Mononuclear cell (primary cell): ENCODE results near the gene APCDD1L. TPM values are rescaled to one million over a fixed set of nuclear protein-coding genes. Genes with fewer than 3 reads are reported as not detected.
"Not testable (repeated sequence)": the region's sequence is repeated elsewhere in the genome, so short reads cannot be mapped to it uniquely, and the experiment has no call there.

Experiments
- H3K27me3 ChIP-seq: 2 replicates; pipeline ENCODE4 v1.6.0; 2011; ENCODE audit warnings: low read length, control low read depth; ENCODE audit not compliant: insufficient read depth
- H3K4me1 ChIP-seq: 2 replicates; pipeline ENCODE4 v1.5.1; 2011; ENCODE audit warnings: mild to moderate bottlenecking, low read length, control low read depth; ENCODE audit not compliant: insufficient read depth
- H3K4me3 ChIP-seq: 2 replicates; pipeline ENCODE4 v1.5.1; 2011; ENCODE audit warnings: mild to moderate bottlenecking, low read length, moderate library complexity
- H3K9me3 ChIP-seq: 2 replicates; pipeline ENCODE4 v1.5.1; 2011; ENCODE audit warnings: low read depth, mild to moderate bottlenecking, control low read depth, low read length
- total RNA-seq: library from RNA; depleted of rRNA; stranded (reverse); fragments of >200 nt; gene quantifications from one replicate; pipeline ENCODE4 v1.2.3, GENCODE V29; 2012

The APCDD1L gene
- total RNA-seq, 1 donor, result not detected

GRCh38 chr20:58512808-58513552, 2.2 kb downstream of the APCDD1L start:
- Histone ChIP-seq H3K4me3 (no peak overlapping the region), H3K27me3 (peaks cover 14% of the 10 kb centered on the region), H3K4me1 (no peaks in the 10 kb centered on the region), H3K9me3 (no peaks in the 10 kb centered on the region)

- H3K4me1 ChIP-seq, result no peaks in the 10 kb centered on the region
- peaks cover 14% of the 10 kb centered on the region for H3K27me3 ChIP-seq
- no peaks in the 10 kb centered on the region for H3K9me3 ChIP-seq
- no peak overlapping the region for H3K4me3 ChIP-seq
Measured at GRCh38 chr20:58511861-58512260, 3.3 kb downstream of the APCDD1L start.

GRCh38 chr20:58511364-58511763, 3.8 kb downstream of the APCDD1L start:
- peaks cover 14% of the 10 kb centered on the region for H3K27me3 ChIP-seq
- H3K4me1 ChIP-seq, result no peaks in the 10 kb centered on the region
- no peak overlapping the region for H3K4me3 ChIP-seq
- H3K9me3 ChIP-seq, result no peaks in the 10 kb centered on the region

GRCh38 chr20:58510921-58511320, 4.3 kb downstream of the APCDD1L start:
- Histone ChIP-seq H3K4me1 (no peaks in the 10 kb centered on the region), H3K4me3 (no peak overlapping the region), H3K27me3 (peaks cover 14% of the 10 kb centered on the region), H3K9me3 (no peaks in the 10 kb centered on the region)

- H3K27me3 ChIP-seq, result peaks cover 6% of the 10 kb centered on the region
- no peak overlapping the region for H3K4me3 ChIP-seq
- H3K4me1 ChIP-seq, result no peaks in the 10 kb centered on the region
- H3K9me3 ChIP-seq, result peaks cover 3% of the 10 kb centered on the region
Measured at GRCh38 chr20:58508762-58509395, 6.3 kb downstream of the APCDD1L start.

GRCh38 chr20:58506999-58507398, 8.2 kb downstream of the APCDD1L start:
- not testable (repeated sequence) for H3K4me1 ChIP-seq, H3K9me3 ChIP-seq, H3K27me3 ChIP-seq, H3K4me3 ChIP-seq

GRCh38 chr20:58504566-58504965, 10.6 kb downstream of the APCDD1L start:
- Histone ChIP-seq H3K27me3 (no peaks in the 10 kb centered on the region), H3K4me1 (no peaks in the 10 kb centered on the region), H3K4me3 (no peak overlapping the region), H3K9me3 (peaks cover 6% of the 10 kb centered on the region)

GRCh38 chr20:58503668-58504067, 11.5 kb downstream of the APCDD1L start:
- peaks cover 6% of the 10 kb centered on the region for H3K9me3 ChIP-seq
- no peaks in the 10 kb centered on the region for H3K27me3 ChIP-seq
- H3K4me1 ChIP-seq, result no peaks in the 10 kb centered on the region
- H3K4me3 ChIP-seq, result no peak overlapping the region

GRCh38 chr20:58500256-58500655, 14.9 kb downstream of the APCDD1L start:
- H3K4me1 ChIP-seq, result no peaks in the 10 kb centered on the region
- H3K27me3 ChIP-seq, result no peaks in the 10 kb centered on the region
- no peak overlapping the region for H3K4me3 ChIP-seq
- H3K9me3 ChIP-seq, result peaks cover 6% of the 10 kb centered on the region

- no peaks in the 10 kb centered on the region for H3K27me3 ChIP-seq
- H3K4me1 ChIP-seq, result no peaks in the 10 kb centered on the region
- no peak overlapping the region for H3K4me3 ChIP-seq
- H3K9me3 ChIP-seq, result no peaks in the 10 kb centered on the region
Measured at GRCh38 chr20:58498470-58499068, 16.6 kb downstream of the APCDD1L start.

GRCh38 chr20:58497724-58498469, 17.3 kb downstream of the APCDD1L start:
- no peak overlapping the region for H3K4me3 ChIP-seq
- H3K4me1 ChIP-seq, result no peaks in the 10 kb centered on the region
- no peaks in the 10 kb centered on the region for H3K9me3 ChIP-seq
- no peaks in the 10 kb centered on the region for H3K27me3 ChIP-seq

GRCh38 chr20:58497076-58497641, 18.0 kb downstream of the APCDD1L start:
- Histone ChIP-seq H3K4me1 (no peaks in the 10 kb centered on the region), H3K27me3 (no peaks in the 10 kb centered on the region), H3K9me3 (no peaks in the 10 kb centered on the region), H3K4me3 (no peak overlapping the region)

GRCh38 chr20:58496429-58496769, 18.8 kb downstream of the APCDD1L start:
- H3K4me1 ChIP-seq, result no peaks in the 10 kb centered on the region
- no peaks in the 10 kb centered on the region for H3K9me3 ChIP-seq
- H3K4me3 ChIP-seq, result no peak overlapping the region
- H3K27me3 ChIP-seq, result no peaks in the 10 kb centered on the region

GRCh38 chr20:58495623-58496428, 19.4 kb downstream of the APCDD1L start:
- H3K27me3 ChIP-seq, result no peaks in the 10 kb centered on the region
- no peaks in the 10 kb centered on the region for H3K9me3 ChIP-seq
- no peak overlapping the region for H3K4me3 ChIP-seq
- no peaks in the 10 kb centered on the region for H3K4me1 ChIP-seq
